GM23338 (cell line): Measurements from ENCODE around the gene CMSS1. TPM values are rescaled to one million over a fixed set of nuclear protein-coding genes. Genes with fewer than 3 reads are reported as not detected.

Source experiments
- ATAC-seq: fragments of 200-7000 bp; cut with Tn5 transposase; 3 replicates; pipeline ENCODE4 v1.9.1; 2020
- DNase-seq: peaks from one replicate; pipeline ENCODE4 v3.0.0-alpha.2; 2015; ENCODE audit warnings: low spot score
- H2AFZ ChIP-seq: fragments of 200-600 bp; sonication (generic); 2 replicates; pipeline ENCODE4 v1.8.0; 2016; ENCODE audit warnings: antibody characterized with exemption, mild to moderate bottlenecking, moderate library complexity
- H3F3A ChIP-seq: fragments of 200-600 bp; sonication (generic); replicated peaks from 2 replicates; pipeline ENCODE4 v1.8.0; 2017; ENCODE audit warnings: antibody characterized with exemption, mixed run types, low read depth
- H3K27ac ChIP-seq: fragments of 200-600 bp; sonication (generic); 2 replicates; pipeline ENCODE4 v1.6.1; 2016; ENCODE audit warnings: low read depth
- H3K27me3 ChIP-seq: fragments of 200-600 bp; sonication (generic); 2 replicates; pipeline ENCODE4 v1.8.0; 2016; ENCODE audit warnings: mild to moderate bottlenecking, mixed run types, moderate library complexity; ENCODE audit not compliant: insufficient read depth
- H3K36me3 ChIP-seq: fragments of 200-600 bp; sonication (generic); 2 replicates; pipeline ENCODE4 v1.8.0; 2016; ENCODE audit warnings: mild to moderate bottlenecking; ENCODE audit not compliant: insufficient read depth
- H3K4me1 ChIP-seq: fragments of 200-600 bp; sonication (generic); 2 replicates; pipeline ENCODE4 v1.8.0; 2016; ENCODE audit warnings: mild to moderate bottlenecking, moderate library complexity; ENCODE audit not compliant: insufficient read depth
- H3K4me2 ChIP-seq: fragments of 200-600 bp; sonication (generic); 2 replicates; pipeline ENCODE4 v1.7.1; 2017; ENCODE audit warnings: mixed run types
- H3K4me3 ChIP-seq: fragments of 200-600 bp; sonication (generic); 2 replicates; pipeline ENCODE4 v1.6.1; 2016; ENCODE audit warnings: mixed run types
- H3K79me2 ChIP-seq: fragments of 200-600 bp; sonication (generic); replicated peaks from 2 replicates; pipeline ENCODE4 v1.8.0; 2017; ENCODE audit warnings: mild to moderate bottlenecking; ENCODE audit not compliant: insufficient read depth
- H3K9me2 ChIP-seq: fragments of 200-600 bp; sonication (generic); 2 replicates; pipeline ENCODE4 v1.8.0; 2017; ENCODE audit not compliant: insufficient read depth
- H4K20me1 ChIP-seq: fragments of 200-600 bp; sonication (generic); replicated peaks from 2 replicates; pipeline ENCODE4 v1.8.0; 2017; ENCODE audit warnings: mild to moderate bottlenecking; ENCODE audit not compliant: insufficient read depth
- H3K27ac Mint-ChIP-seq: 2 replicates; pipeline ENCODE4 v1.8.0; 2020; ENCODE audit warnings: inconsistent platforms, mild to moderate bottlenecking, moderate library complexity, mixed read lengths
- H3K27me3 Mint-ChIP-seq: 3 replicates; pipeline ENCODE4 v1.8.0; 2022; ENCODE audit warnings: low read depth, mild to moderate bottlenecking, moderate library complexity, mixed read lengths, inconsistent platforms; ENCODE audit not compliant: insufficient read depth, poor library complexity
- H3K36me3 Mint-ChIP-seq: 3 replicates; pipeline ENCODE4 v1.8.0; 2021; ENCODE audit warnings: low read depth, mild to moderate bottlenecking, inconsistent platforms, moderate library complexity, mixed read lengths
- H3K4me1 Mint-ChIP-seq: 3 replicates; pipeline ENCODE4 v1.8.0; 2020; ENCODE audit warnings: mild to moderate bottlenecking, inconsistent platforms, mixed read lengths
- H3K4me3 Mint-ChIP-seq: 3 replicates; pipeline ENCODE4 v1.8.0; 2021; ENCODE audit warnings: moderate library complexity, mild to moderate bottlenecking, inconsistent platforms, mixed read lengths
- H3K9me3 Mint-ChIP-seq: 3 replicates; pipeline ENCODE4 v1.8.0; 2020; ENCODE audit warnings: moderate library complexity, mild to moderate bottlenecking, inconsistent platforms, mixed read lengths
- CTCF ChIP-seq, 2 experiments: fragments of 200-600 bp in 1 of 2; sonication (generic) in 1 of 2; conservative IDR thresholded peaks; 2 replicates each; pipeline versions ENCODE4 v1.5.1 to v1.6.1; 2016 to 2017; ENCODE audit warnings: antibody characterized with exemption in 2 of 2, low read depth in 2 of 2, mild to moderate bottlenecking in 2 of 2, moderate library complexity in 1 of 2
- ETS1 ChIP-seq: IDR thresholded peaks from 2 replicates; pipeline ENCODE4 v1.6.1; 2016; ENCODE audit warnings: antibody characterized with exemption
- JUNB ChIP-seq: IDR thresholded peaks from one replicate; pipeline ENCODE4 v1.6.1; 2016; ENCODE audit warnings: antibody characterized with exemption; ENCODE audit not compliant: unreplicated experiment
- POLR2AphosphoS5 ChIP-seq: IDR thresholded peaks from 2 replicates; pipeline ENCODE4 v1.6.1; 2016; ENCODE audit warnings: antibody characterized with exemption, low read depth
- REST ChIP-seq: IDR thresholded peaks from one replicate; pipeline ENCODE4 v1.6.1; 2018; ENCODE audit warnings: antibody characterized with exemption; ENCODE audit not compliant: unreplicated experiment
- ZNF331 ChIP-seq: fragments of 250-450 bp; sonication (Bioruptor Pico); IDR thresholded peaks from 2 replicates; pipeline ENCODE4 v1.5.0; 2020; ENCODE audit warnings: low read depth, mild to moderate bottlenecking, moderate library complexity
- polyA plus RNA-seq: library from polyadenylated mRNA; unstranded; fragments of >200 nt; fragmentation: Nextera tagmentation; extraction: Ambion mirVana; gene quantifications from 2 replicates; pipeline ENCODE4 v1.2.1, GENCODE V29; 2016
- total RNA-seq: library from RNA; depleted of rRNA; stranded (reverse); fragments of >200 nt; shearing (Covaris generic); gene quantifications from 2 replicates; pipeline ENCODE4 v1.2.3, GENCODE V29; 2014

CMSS1 gene
- total and polyA plus RNA-seq, 2 experiments from 2014 or later, result 39.4 to 187 TPM

- no peaks in the 10 kb centered on the region for H3K27me3 Mint-ChIP-seq
- no peaks in the 10 kb centered on the region for H3K36me3 Mint-ChIP-seq
- no peak overlapping the region for H3K27ac ChIP-seq
- no peaks in the 10 kb centered on the region for H3K9me3 Mint-ChIP-seq
- no peak for TF ChIP-seq ZNF331 (CRISPR knock-in tag)
- no peak for TF ChIP-seq CTCF (conservative IDR thresholded peaks at IDR 0.05; ENCODE audit: low read depth in 2 of 2)
- TF ChIP-seq ETS1, result no peak
- no peak for TF ChIP-seq REST
- TF ChIP-seq JUNB, result no peak
- ATAC-seq (peak; percentile 46), DNase-seq (no peak)
- no peaks in the 10 kb centered on the region for H3K36me3 ChIP-seq
- no peak overlapping the region for H3K4me3 Mint-ChIP-seq
- peaks cover 3% of the 10 kb centered on the region; the same call in 1 of the 3 replicates for H3K4me1 Mint-ChIP-seq
- no peaks in the 10 kb centered on the region for H3K27me3 ChIP-seq
- no peak overlapping the region for H3K4me3 ChIP-seq
- H3K27ac Mint-ChIP-seq, result no peak overlapping the region
- H3K4me2 ChIP-seq, result no peak overlapping the region
- peaks cover 2% of the 10 kb centered on the region; the same call in 1 of the 2 replicates for H3K4me1 ChIP-seq
- H3F3A ChIP-seq, result no peaks in the 10 kb centered on the region
- no peaks in the 10 kb centered on the region for H3K9me2 ChIP-seq
- no peak overlapping the region for H2AFZ ChIP-seq
- no peaks in the 10 kb centered on the region for H4K20me1 ChIP-seq
- no peaks in the 10 kb centered on the region; the same call in 1 of the 2 replicates for H3K79me2 ChIP-seq
Observed at GRCh38 chr3:99958222-99958912, 140.7 kb downstream of the CMSS1 start.

GRCh38 chr3:99960123-99960878 lies 142.6 kb downstream of the CMSS1 start:
- H3K27me3 ChIP-seq, result no peaks in the 10 kb centered on the region
- Mint-ChIP-seq H3K27me3 (no peaks in the 10 kb centered on the region), H3K27ac (no peak overlapping the region), H3K9me3 (no peaks in the 10 kb centered on the region), H3K4me3 (no peak overlapping the region), H3K4me1 (no peaks in the 10 kb centered on the region), H3K36me3 (no peaks in the 10 kb centered on the region)
- H3K4me1 ChIP-seq, result no peaks in the 10 kb centered on the region
- no peaks in the 10 kb centered on the region for H4K20me1 ChIP-seq
- DNase-seq (no peak), ATAC-seq (no peak)
- H3K36me3 ChIP-seq, result no peaks in the 10 kb centered on the region
- no peak overlapping the region for H3K27ac ChIP-seq
- H2AFZ ChIP-seq, result no peak overlapping the region
- H3K79me2 ChIP-seq, result no peaks in the 10 kb centered on the region
- H3K9me2 ChIP-seq, result no peaks in the 10 kb centered on the region
- no peak overlapping the region for H3K4me3 ChIP-seq
- H3F3A ChIP-seq, result no peaks in the 10 kb centered on the region
- no peak for TF ChIP-seq POLR2AphosphoS5
- H3K4me2 ChIP-seq, result no peak overlapping the region
